Right lobe of liver (tissue), 4 donors: Measurements from ENCODE around the gene HECW1.

Experiments
- CTCF ChIP-seq, 4 donors: fragments of 200-600 bp in 3 of 4; fragments of 450-650 bp in 1 of 4; IDR thresholded peaks; one replicate each; pipeline versions ENCODE4 v1.5.1 to v1.8.0; 2016 to 2022; ENCODE audit warnings: antibody characterized with exemption in 4 of 4, mild to moderate bottlenecking in 2 of 4
- POLR2A ChIP-seq: fragments of 450-650 bp; IDR thresholded peaks from one replicate; pipeline ENCODE4 v1.6.1; 2017; ENCODE audit warnings: antibody characterized with exemption, mild to moderate bottlenecking
- donor health status: DM: no; HTN: no; CAD: no.
- donor health status: DM: no; HTN: no; CAD: no.
- donor health status: DM: no; HTN: yes; CAD: no.

DNA sequence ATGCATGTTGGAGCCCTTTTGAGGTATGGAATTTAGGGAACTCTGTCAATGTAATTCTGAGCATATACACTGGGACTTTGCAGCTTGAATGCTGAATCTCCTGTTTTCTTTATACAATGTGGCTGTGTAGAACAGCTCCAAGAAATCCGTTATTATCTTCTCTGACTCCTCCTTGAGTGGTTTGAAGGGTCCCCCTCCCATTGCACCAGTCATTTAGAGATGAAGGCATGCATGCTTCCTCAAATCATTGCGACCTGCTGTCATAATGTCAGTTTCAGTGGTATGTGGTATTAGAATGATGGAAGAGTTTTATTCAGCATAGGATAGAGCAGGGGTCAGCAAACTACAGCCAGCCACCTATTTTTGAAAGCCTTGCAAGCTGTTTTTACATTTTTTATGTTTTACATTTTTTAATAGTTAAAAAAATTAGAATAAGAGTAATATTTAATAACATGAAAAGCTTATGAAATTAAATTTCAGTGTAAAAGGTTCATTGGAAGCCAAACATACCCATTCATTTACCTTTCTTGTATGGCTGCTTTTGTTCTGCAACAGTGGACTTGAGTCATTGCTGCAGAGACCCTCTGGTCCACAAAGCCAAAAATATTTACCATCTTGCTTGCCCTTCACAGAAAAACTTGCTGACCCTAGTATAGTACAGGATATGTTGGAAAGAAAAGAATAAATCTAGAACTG lies 478.6 kb downstream of the HECW1 start:
- TF ChIP-seq CTCF (IDR thresholded peaks at IDR 0.05) (no peak), POLR2A (no peak)
